Osteoblast (primary cell): ENCODE measurements around the gene SLN. TPM values are rescaled to one million over a fixed set of nuclear protein-coding genes. Genes with fewer than 3 reads are reported as not detected.
A peak's percentile ranks its signal among the peaks of the same experiment; 100 is the strongest.

Source experiments
- DNase-seq: peaks from one replicate; pipeline ENCODE4 v3.0.0; 2011; ENCODE audit warnings: low spot score, mixed read lengths; ENCODE audit not compliant: insufficient read length; ENCODE audit errors: missing footprints
- H2AFZ ChIP-seq: 2 replicates; pipeline ENCODE4 v1.6.0; 2011; ENCODE audit warnings: mild to moderate bottlenecking, low read length
- H3K27ac ChIP-seq: 2 replicates; pipeline ENCODE4 v1.5.1; 2011; ENCODE audit warnings: mild to moderate bottlenecking, low read depth, low read length, moderate library complexity
- H3K27me3 ChIP-seq: 2 replicates; pipeline ENCODE4 v1.6.0; 2012; ENCODE audit warnings: mild to moderate bottlenecking, control low read depth, inconsistent platforms, low read length, moderate library complexity; ENCODE audit not compliant: insufficient read depth
- H3K36me3 ChIP-seq: 2 replicates; pipeline ENCODE4 v1.5.1; 2011; ENCODE audit warnings: mild to moderate bottlenecking, low read length, control low read depth, moderate library complexity; ENCODE audit not compliant: insufficient read depth
- H3K4me1 ChIP-seq: 2 replicates; pipeline ENCODE4 v1.5.1; 2011; ENCODE audit warnings: mild to moderate bottlenecking, low read length, control low read depth, moderate library complexity; ENCODE audit not compliant: insufficient read depth
- H3K4me2 ChIP-seq: 2 replicates; pipeline ENCODE4 v1.6.0; 2011; ENCODE audit warnings: mild to moderate bottlenecking, low read length; ENCODE audit not compliant: insufficient read depth
- H3K4me3 ChIP-seq: fragments of 200-600 bp; sonication (generic); 3 replicates; pipeline ENCODE4 v1.5.1; 2012; ENCODE audit warnings: mild to moderate bottlenecking, low read length, inconsistent platforms; ENCODE audit not compliant: insufficient read depth
- H3K79me2 ChIP-seq: 2 replicates; pipeline ENCODE4 v1.6.0; 2012; ENCODE audit warnings: mild to moderate bottlenecking, low read length, control low read depth, inconsistent platforms; ENCODE audit not compliant: insufficient read depth
- H3K9me3 ChIP-seq: 2 replicates; pipeline ENCODE4 v1.5.1; 2011; ENCODE audit warnings: low read depth, low read length, control low read depth
- H4K20me1 ChIP-seq: 2 replicates; pipeline ENCODE4 v1.6.0; 2012; ENCODE audit warnings: mild to moderate bottlenecking, low read length, control low read depth; ENCODE audit not compliant: insufficient read depth
- total RNA-seq: library from RNA; depleted of rRNA; stranded (reverse); fragments of >200 nt; gene quantifications from 2 replicates; pipeline ENCODE4 v1.2.3, GENCODE V29; 2012
- TF ChIP-seq, protein P1 (sequence below): IDR thresholded peaks from 2 replicates; pipeline ENCODE4 v1.5.1; 2011; ENCODE audit warnings: mild to moderate bottlenecking, low read depth, low read length, moderate library complexity; ENCODE audit errors: extremely low read depth

The SLN gene
- total RNA-seq, 1 donor, result not detected

DNA sequence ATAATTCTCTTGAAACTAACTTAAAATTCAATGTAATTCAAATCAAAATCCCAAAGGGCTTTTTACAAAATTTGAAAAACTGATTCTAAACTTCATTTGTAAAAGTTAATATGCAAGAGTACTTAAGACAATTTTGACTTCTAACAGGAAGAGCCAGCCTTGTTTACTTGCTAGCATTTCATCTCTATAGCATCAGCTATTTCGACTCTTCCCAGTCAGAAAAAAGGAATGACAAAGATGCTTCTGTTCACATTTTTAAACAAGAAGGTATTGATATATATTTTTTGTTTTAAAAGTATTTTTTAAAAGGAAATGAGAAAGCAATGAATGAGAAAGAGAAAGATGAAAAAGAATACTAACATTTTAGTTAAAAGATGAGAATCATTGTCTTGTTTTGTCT is 16.4 kb downstream of the SLN start:
- no peak for DNase-seq
- Histone ChIP-seq H3K27ac (peak overlapping the region; percentile 48), H3K4me2 (no peak overlapping the region), H3K4me3 (no peak overlapping the region), H3K4me1 (peaks cover 25% of the 10 kb centered on the region), H4K20me1 (no peaks in the 10 kb centered on the region), H3K9me3 (no peaks in the 10 kb centered on the region), H2AFZ (no peak overlapping the region), H3K27me3 (no peaks in the 10 kb centered on the region), H3K36me3 (no peaks in the 10 kb centered on the region), H3K79me2 (no peaks in the 10 kb centered on the region)
- TF ChIP-seq, protein P1, sequence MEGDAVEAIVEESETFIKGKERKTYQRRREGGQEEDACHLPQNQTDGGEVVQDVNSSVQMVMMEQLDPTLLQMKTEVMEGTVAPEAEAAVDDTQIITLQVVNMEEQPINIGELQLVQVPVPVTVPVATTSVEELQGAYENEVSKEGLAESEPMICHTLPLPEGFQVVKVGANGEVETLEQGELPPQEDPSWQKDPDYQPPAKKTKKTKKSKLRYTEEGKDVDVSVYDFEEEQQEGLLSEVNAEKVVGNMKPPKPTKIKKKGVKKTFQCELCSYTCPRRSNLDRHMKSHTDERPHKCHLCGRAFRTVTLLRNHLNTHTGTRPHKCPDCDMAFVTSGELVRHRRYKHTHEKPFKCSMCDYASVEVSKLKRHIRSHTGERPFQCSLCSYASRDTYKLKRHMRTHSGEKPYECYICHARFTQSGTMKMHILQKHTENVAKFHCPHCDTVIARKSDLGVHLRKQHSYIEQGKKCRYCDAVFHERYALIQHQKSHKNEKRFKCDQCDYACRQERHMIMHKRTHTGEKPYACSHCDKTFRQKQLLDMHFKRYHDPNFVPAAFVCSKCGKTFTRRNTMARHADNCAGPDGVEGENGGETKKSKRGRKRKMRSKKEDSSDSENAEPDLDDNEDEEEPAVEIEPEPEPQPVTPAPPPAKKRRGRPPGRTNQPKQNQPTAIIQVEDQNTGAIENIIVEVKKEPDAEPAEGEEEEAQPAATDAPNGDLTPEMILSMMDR, result no peak

DNA sequence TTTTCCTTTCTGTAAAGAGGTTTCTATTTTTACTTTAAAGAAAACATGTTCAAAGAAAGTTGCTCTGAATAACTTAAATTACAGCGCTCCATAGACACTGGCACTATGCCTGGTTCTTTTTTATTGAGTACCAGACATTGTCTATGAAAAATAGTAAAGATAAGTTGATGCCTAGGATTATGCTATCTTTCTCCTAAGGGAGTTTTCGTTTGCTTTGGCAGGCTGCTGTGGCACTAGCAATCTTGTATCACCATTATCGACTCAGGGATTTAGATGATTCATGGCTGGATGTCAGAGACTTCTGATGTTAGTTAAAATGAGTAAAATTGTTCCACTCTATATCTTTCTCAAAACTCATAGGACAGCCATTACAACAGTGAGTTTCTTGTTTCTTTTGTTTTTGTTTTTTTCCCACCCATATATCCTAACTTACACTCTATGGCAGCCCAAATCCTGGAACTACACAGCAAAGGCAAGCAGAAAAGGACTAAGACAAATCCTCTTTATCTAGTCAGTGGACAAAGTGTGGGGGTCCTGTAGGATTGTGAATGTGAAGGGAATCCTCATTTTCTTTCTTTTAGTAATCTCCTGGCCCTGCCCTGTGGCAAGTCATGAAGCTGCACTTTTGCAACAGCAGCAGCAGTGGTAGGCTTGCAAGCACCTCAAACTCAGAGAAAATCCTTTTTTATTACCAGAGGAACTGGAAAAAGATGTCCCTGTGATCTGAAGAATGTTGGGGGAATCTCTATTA is 20.7 kb downstream of the SLN start:
- TF ChIP-seq, protein P1, result no peak
- Histone ChIP-seq H3K79me2 (no peaks in the 10 kb centered on the region), H3K4me1 (peaks cover 22% of the 10 kb centered on the region), H3K27ac (peak overlapping the region; percentile 55), H4K20me1 (no peaks in the 10 kb centered on the region), H3K27me3 (no peaks in the 10 kb centered on the region), H3K9me3 (no peaks in the 10 kb centered on the region), H2AFZ (peak overlapping the region; percentile 37), H3K36me3 (no peaks in the 10 kb centered on the region), H3K4me3 (no peak overlapping the region), H3K4me2 (peak overlapping the region; percentile 49)
- DNase-seq, result no peak

- no peak for DNase-seq
- no peak overlapping the region for H3K27ac ChIP-seq
Observed at GRCh38 chr11:107689317-107690202, 22.3 kb downstream of the SLN start.

More at GRCh38 chr11:107689317-107690202, 22.3 kb downstream of the SLN start:
- peak overlapping the region; percentile 49 for H3K4me2 ChIP-seq
- H3K4me1 ChIP-seq, result peaks cover 16% of the 10 kb centered on the region
- peak overlapping the region; percentile 0 for H3K4me3 ChIP-seq
- TF ChIP-seq, protein P1, result peak; percentile 73
- no peaks in the 10 kb centered on the region for H3K79me2 ChIP-seq
- H3K27me3 ChIP-seq, result no peaks in the 10 kb centered on the region
- H4K20me1 ChIP-seq, result no peaks in the 10 kb centered on the region
- no peak overlapping the region for H2AFZ ChIP-seq
- H3K9me3 ChIP-seq, result no peaks in the 10 kb centered on the region
- no peaks in the 10 kb centered on the region for H3K36me3 ChIP-seq
